Dedifferentiated amniotic fluid mesenchymal stem cell (primary cell): ENCODE measurements around the gene ARID1B.
A peak's percentile ranks its signal among the peaks of the same experiment; 100 is the strongest.

ENCODE experiments used
- DNase-seq: peaks from one replicate; pipeline ENCODE4 v3.0.0-alpha.2; 2016; ENCODE audit errors: extremely low spot score

Gene ARID1B

GRCh38 chr6:157073596-157073995, 296.4 kb downstream of the ARID1B start:
- DNase-seq, result no peak

GRCh38 chr6:157074969-157075368, 297.8 kb downstream of the ARID1B start:
- no peak for DNase-seq

GRCh38 chr6:157075549-157076450, 298.6 kb downstream of the ARID1B start:
- DNase-seq, result no peak

- no peak for DNase-seq
Observed at GRCh38 chr6:157076451-157076822, 299.3 kb downstream of the ARID1B start.

- no peak for DNase-seq
Observed at GRCh38 chr6:157077251-157077650, 300.1 kb downstream of the ARID1B start.

- DNase-seq, result no peak
Observed at GRCh38 chr6:157078326-157078725, 301.1 kb downstream of the ARID1B start.

GRCh38 chr6:157079277-157079676, 302.1 kb downstream of the ARID1B start:
- no peak for DNase-seq

GRCh38 chr6:157079771-157080170, 302.6 kb downstream of the ARID1B start:
- no peak for DNase-seq

- no peak for DNase-seq
Observed at GRCh38 chr6:157080986-157081391, 303.8 kb downstream of the ARID1B start.

GRCh38 chr6:157083343-157083742, 306.2 kb downstream of the ARID1B start:
- DNase-seq, result no peak

GRCh38 chr6:157086632-157087031, 309.5 kb downstream of the ARID1B start:
- no peak for DNase-seq

GRCh38 chr6:157087974-157088373, 310.8 kb downstream of the ARID1B start:
- DNase-seq, result no peak

- no peak for DNase-seq
Observed at GRCh38 chr6:157088841-157089240, 311.7 kb downstream of the ARID1B start.

GRCh38 chr6:157089258-157089657, 312.1 kb downstream of the ARID1B start:
- DNase-seq, result peak; percentile 19

GRCh38 chr6:157089851-157090250, 312.7 kb downstream of the ARID1B start:
- DNase-seq, result no peak

- no peak for DNase-seq
Observed at GRCh38 chr6:157090736-157091135, 313.6 kb downstream of the ARID1B start.

- no peak for DNase-seq
Observed at GRCh38 chr6:157091243-157091642, 314.1 kb downstream of the ARID1B start.

- DNase-seq, result no peak
Observed at GRCh38 chr6:157091856-157092460, 314.8 kb downstream of the ARID1B start.

- no peak for DNase-seq
Observed at GRCh38 chr6:157092736-157093135, 315.6 kb downstream of the ARID1B start.

GRCh38 chr6:157093536-157093935, 316.4 kb downstream of the ARID1B start:
- no peak for DNase-seq

GRCh38 chr6:157094038-157094437, 316.9 kb downstream of the ARID1B start:
- no peak for DNase-seq

- DNase-seq, result no peak
Observed at GRCh38 chr6:157095084-157095483, 317.9 kb downstream of the ARID1B start.

- no peak for DNase-seq
Observed at GRCh38 chr6:157095569-157095968, 318.4 kb downstream of the ARID1B start.
